DOHH2 (cell line): ENCODE measurements around the gene OR51I1.

Experiments
- EZH2phosphoT487 ChIP-seq: fragments of 200-600 bp; sonication (generic); IDR thresholded peaks from 2 replicates; pipeline ENCODE4 v1.6.1; 2017; ENCODE audit warnings: borderline replicate concordance, mild to moderate bottlenecking, antibody characterized with exemption, low read length, moderate library complexity, mixed read lengths
- TF ChIP-seq, protein P1 (sequence below): fragments of 200-600 bp; sonication (generic); IDR thresholded peaks from one replicate; pipeline ENCODE4 v1.5.1; 2014; ENCODE audit warnings: antibody characterized with exemption, mild to moderate bottlenecking, low read depth, low read length; ENCODE audit not compliant: poor library complexity, severe bottlenecking

DNA sequence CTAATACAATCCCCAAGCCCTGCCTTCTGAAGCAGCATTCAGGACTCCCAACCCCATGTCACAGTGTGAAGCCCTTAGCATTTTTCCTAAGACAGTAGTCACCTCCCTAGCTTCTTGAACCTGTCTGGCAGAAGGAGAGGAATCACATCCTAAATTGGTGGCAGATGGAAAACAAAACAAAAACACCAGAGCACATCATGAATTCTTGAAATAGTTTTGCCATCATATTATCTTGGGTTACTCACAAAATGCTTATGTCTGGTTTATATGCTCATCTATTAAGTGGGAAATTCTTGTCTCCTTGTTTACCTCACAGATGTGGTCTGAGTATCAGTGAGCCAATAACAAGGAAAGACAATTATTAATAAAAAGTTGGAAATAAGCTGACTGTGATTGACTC, 42.4 kb downstream of the OR51I1 start:
- TF ChIP-seq, protein P1, sequence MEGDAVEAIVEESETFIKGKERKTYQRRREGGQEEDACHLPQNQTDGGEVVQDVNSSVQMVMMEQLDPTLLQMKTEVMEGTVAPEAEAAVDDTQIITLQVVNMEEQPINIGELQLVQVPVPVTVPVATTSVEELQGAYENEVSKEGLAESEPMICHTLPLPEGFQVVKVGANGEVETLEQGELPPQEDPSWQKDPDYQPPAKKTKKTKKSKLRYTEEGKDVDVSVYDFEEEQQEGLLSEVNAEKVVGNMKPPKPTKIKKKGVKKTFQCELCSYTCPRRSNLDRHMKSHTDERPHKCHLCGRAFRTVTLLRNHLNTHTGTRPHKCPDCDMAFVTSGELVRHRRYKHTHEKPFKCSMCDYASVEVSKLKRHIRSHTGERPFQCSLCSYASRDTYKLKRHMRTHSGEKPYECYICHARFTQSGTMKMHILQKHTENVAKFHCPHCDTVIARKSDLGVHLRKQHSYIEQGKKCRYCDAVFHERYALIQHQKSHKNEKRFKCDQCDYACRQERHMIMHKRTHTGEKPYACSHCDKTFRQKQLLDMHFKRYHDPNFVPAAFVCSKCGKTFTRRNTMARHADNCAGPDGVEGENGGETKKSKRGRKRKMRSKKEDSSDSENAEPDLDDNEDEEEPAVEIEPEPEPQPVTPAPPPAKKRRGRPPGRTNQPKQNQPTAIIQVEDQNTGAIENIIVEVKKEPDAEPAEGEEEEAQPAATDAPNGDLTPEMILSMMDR: no peak
- TF ChIP-seq EZH2phosphoT487: no peak
